Measurements from ENCODE around the gene LONP1. TPM values are rescaled to one million over a fixed set of nuclear protein-coding genes. Genes with fewer than 3 reads are reported as not detected.

The LONP1 gene
- total and polyA plus RNA-seq, 4 donors, result 32.3 to 83.9 (median 57.5) TPM

- TF ChIP-seq HNF4G (IDR thresholded peaks at IDR 0.05) (no peak), HNF4A (conservative IDR thresholded peaks at IDR 0.05) (no peak), YY1 (IDR thresholded peaks at IDR 0.05) (no peak), RXRA (IDR thresholded peaks at IDR 0.05) (no peak), JUND (IDR thresholded peaks at IDR 0.05) (no peak), SP1 (IDR thresholded peaks at IDR 0.05) (no peak), CTCF (IDR thresholded peaks at IDR 0.05; ENCODE audit: low read depth, low read length, missing input control) (no peak), RAD21 (IDR thresholded peaks at IDR 0.05) (no peak), ATF3 (IDR thresholded peaks at IDR 0.05) (no peak), ZBTB33 (IDR thresholded peaks at IDR 0.05) (no peak), GABPA (IDR thresholded peaks at IDR 0.05 in 1 of 2, conservative IDR thresholded peaks at IDR 0.05 in 1 of 2) (no peak), TAF1 (conservative IDR thresholded peaks at IDR 0.05) (no peak), FOXA2 (IDR thresholded peaks at IDR 0.05) (no peak), EGR1 (IDR thresholded peaks at IDR 0.05; ENCODE audit: low read depth in 2 of 2) (no peak), NR2F2 (IDR thresholded peaks at IDR 0.05) (no peak), REST (IDR thresholded peaks at IDR 0.05) (no peak), MAX (IDR thresholded peaks at IDR 0.05) (no peak), FOXA1 (IDR thresholded peaks at IDR 0.05) (no peak)
Measured at GRCh38 chr19:5742051-5742450, 22.1 kb upstream of the LONP1 start.

More at GRCh38 chr19:5742051-5742450, 22.1 kb upstream of the LONP1 start:
- no peaks in the 10 kb centered on the region for H3K9me3 ChIP-seq (ENCODE audit: control insufficient read depth in 4 of 4, low read length in 3 of 4)
- no peak overlapping the region for H3K4me3 ChIP-seq (ENCODE audit: low read depth in 1 of 3, low read length in 3 of 3)
- no peak overlapping the region for H3K9ac ChIP-seq (ENCODE audit: low read depth in 1 of 2, low read length in 2 of 2)
- no peaks in the 10 kb centered on the region for H3K36me3 ChIP-seq (ENCODE audit: control insufficient read depth in 4 of 4, insufficient read depth in 3 of 4, low read depth in 1 of 4, low read length in 3 of 4)
- H3K27ac ChIP-seq (ENCODE audit: low read depth in 1 of 2, low read length in 2 of 2), result no peak overlapping the region
- no peak for DNase-seq (ENCODE audit: low spot score)
- no peaks in the 10 kb centered on the region for H3K4me1 ChIP-seq (ENCODE audit: control insufficient read depth in 4 of 4, insufficient read depth in 4 of 4, low read length in 3 of 4)
- no peaks in the 10 kb centered on the region for H3K27me3 ChIP-seq (ENCODE audit: control insufficient read depth in 4 of 4, insufficient read depth in 4 of 4, low read length in 3 of 4)
- 86% methylated on average over 19 of the region's 19 CpGs for WGBS

All from liver (tissue), 9 donors.